Thymus (tissue), 11 donors: ENCODE data around the gene ACBD3. TPM values are rescaled to one million over a fixed set of nuclear protein-coding genes. Genes with fewer than 3 reads are reported as not detected.

Experiments used
- DNase-seq, 9 donors: peaks; one replicate each; pipeline ENCODE4 v3.0.0-alpha.2; 2013; ENCODE audit warnings: low spot score in 9 of 9, low read depth in 6 of 9, missing footprints in 1 of 9
- H3K27ac ChIP-seq, 2 donors: one replicate each; pipeline ENCODE4 v1.5.1; 2013; ENCODE audit warnings: control low read depth in 1 of 2, low read depth in 1 of 2, low read length in 1 of 2, mild to moderate bottlenecking in 1 of 2, moderate library complexity in 1 of 2
- H3K27me3 ChIP-seq, 2 donors: one replicate each; pipeline ENCODE4 v1.5.1; 2013; ENCODE audit warnings: low read length in 1 of 2; ENCODE audit not compliant: control insufficient read depth in 2 of 2, insufficient read depth in 1 of 2
- H3K36me3 ChIP-seq, 2 donors: one replicate each; pipeline ENCODE4 v1.5.1; 2013; ENCODE audit warnings: low read length in 1 of 2, mild to moderate bottlenecking in 1 of 2, moderate library complexity in 1 of 2; ENCODE audit not compliant: control insufficient read depth in 2 of 2, insufficient read depth in 2 of 2
- H3K4me1 ChIP-seq, 2 donors: one replicate each; pipeline ENCODE4 v1.5.1; 2013; ENCODE audit warnings: low read length in 2 of 2; ENCODE audit not compliant: control insufficient read depth in 2 of 2, insufficient read depth in 2 of 2
- H3K4me3 ChIP-seq, 2 donors: one replicate each; pipeline ENCODE4 v1.5.1; 2013; ENCODE audit warnings: low read length in 2 of 2, control low read depth in 1 of 2, mild to moderate bottlenecking in 1 of 2
- H3K9me3 ChIP-seq, 2 donors: one replicate each; pipeline ENCODE4 v1.5.1; 2013; ENCODE audit warnings: low read length in 1 of 2, mild to moderate bottlenecking in 1 of 2; ENCODE audit not compliant: control insufficient read depth in 2 of 2, insufficient read depth in 1 of 2
- WGBS: extraction: QIAGEN DNeasy Blood & Tissue Kit; methylation state at CpG from one replicate; pipeline ENCODE4 v1.1.7; 2013; 5-methylcytosine and 5-hydroxymethylcytosine counted together
- polyA plus RNA-seq: library from polyadenylated mRNA; stranded (reverse); fragments of 200-250 nt; gene quantifications from one replicate; pipeline ENCODE4 v1.2.3, GENCODE V29; 2013
- total RNA-seq: library from RNA; stranded (reverse); fragments of 120-200 nt; gene quantifications from one replicate; pipeline ENCODE4 v1.2.4, GENCODE V29; 2013
- donor health status: healthy.

ACBD3 gene
- total and polyA plus RNA-seq, 2 donors = 17.9 to 21.1 TPM

- Histone ChIP-seq H3K27me3 (no peaks in the 10 kb centered on the region), H3K4me1 (peaks cover 0 to 2% of the 10 kb centered on the region in 2 donors), H3K36me3 (no peaks in the 10 kb centered on the region), H3K27ac (no peak overlapping the region), H3K4me3 (no peak overlapping the region), H3K9me3 (no peaks in the 10 kb centered on the region)
- WGBS = 97% methylated on average over 6 of the region's 6 CpGs
- no peak for DNase-seq
Observed at GRCh38 chr1:226133504-226134123, 52.9 kb downstream of the ACBD3 start.

GRCh38 chr1:226132728-226133503, 53.6 kb downstream of the ACBD3 start:
- Histone ChIP-seq H3K4me1 (peaks cover 2 to 3% of the 10 kb centered on the region in 2 donors), H3K36me3 (no peaks in the 10 kb centered on the region), H3K27ac (no peak overlapping the region), H3K27me3 (no peaks in the 10 kb centered on the region), H3K9me3 (no peaks in the 10 kb centered on the region), H3K4me3 (no peak overlapping the region)
- DNase-seq = no peak
- WGBS = 94% methylated on average over 17 of the region's 17 CpGs

- Histone ChIP-seq H3K9me3 (no peaks in the 10 kb centered on the region), H3K27me3 (no peaks in the 10 kb centered on the region), H3K27ac (no peak overlapping the region), H3K4me1 (peaks cover 2 to 15% of the 10 kb centered on the region in 2 donors), H3K36me3 (no peaks in the 10 kb centered on the region), H3K4me3 (no peak overlapping the region)
- WGBS = over 99% methylated on average over 5 of the region's 5 CpGs
- no peak for DNase-seq
Observed at GRCh38 chr1:226131639-226132038, 54.9 kb downstream of the ACBD3 start.

GRCh38 chr1:226129230-226129629, 57.3 kb downstream of the ACBD3 start:
- no peak for DNase-seq
- Histone ChIP-seq H3K36me3 (no peaks in the 10 kb centered on the region), H3K27ac (no peak overlapping the region), H3K9me3 (no peaks in the 10 kb centered on the region), H3K27me3 (no peaks in the 10 kb centered on the region), H3K4me3 (no peak overlapping the region), H3K4me1 (peaks cover 0 to 18% of the 10 kb centered on the region in 2 donors)
- 100% methylated on average over 2 of the region's 2 CpGs for WGBS

GRCh38 chr1:226128487-226129075, 58.0 kb downstream of the ACBD3 start:
- no peak for DNase-seq
- peaks cover 0 to 6% of the 10 kb centered on the region in 2 donors for H3K27me3 ChIP-seq
- WGBS = 98% methylated on average over 8 of the region's 8 CpGs
- H3K4me1 ChIP-seq = peaks cover 0 to 18% of the 10 kb centered on the region in 2 donors
- no peak overlapping the region for H3K4me3 ChIP-seq
- H3K36me3 ChIP-seq = no peaks in the 10 kb centered on the region
- H3K27ac ChIP-seq = peak overlapping the region in 1 of 2 donors; percentile 10
- H3K9me3 ChIP-seq = no peaks in the 10 kb centered on the region

- Histone ChIP-seq H3K9me3 (no peaks in the 10 kb centered on the region), H3K27me3 (peaks cover 0 to 21% of the 10 kb centered on the region in 2 donors), H3K36me3 (no peaks in the 10 kb centered on the region), H3K4me1 (peaks cover 4 to 22% of the 10 kb centered on the region in 2 donors), H3K27ac (peak overlapping the region in 1 of 2 donors; percentile 36), H3K4me3 (no peak overlapping the region)
- no peak for DNase-seq
- 88% methylated on average over 31 of the region's 31 CpGs for WGBS
Observed at GRCh38 chr1:226126824-226127569, 59.5 kb downstream of the ACBD3 start.

GRCh38 chr1:226125831-226126230, 60.7 kb downstream of the ACBD3 start:
- Histone ChIP-seq H3K36me3 (no peaks in the 10 kb centered on the region), H3K4me3 (no peak overlapping the region), H3K4me1 (peaks cover 8 to 27% of the 10 kb centered on the region in 2 donors), H3K27ac (no peak overlapping the region), H3K27me3 (peaks cover 0 to 21% of the 10 kb centered on the region in 2 donors), H3K9me3 (no peaks in the 10 kb centered on the region)
- WGBS = over 99% methylated on average over 10 of the region's 10 CpGs
- DNase-seq = no peak

- Histone ChIP-seq H3K27ac (no peak overlapping the region), H3K4me1 (peaks cover 13 to 33% of the 10 kb centered on the region in 2 donors), H3K27me3 (peaks cover 0 to 27% of the 10 kb centered on the region in 2 donors), H3K9me3 (no peaks in the 10 kb centered on the region), H3K4me3 (no peak overlapping the region), H3K36me3 (no peaks in the 10 kb centered on the region)
- DNase-seq = peak in 7 of 9 donors; percentile 71 to 93 (median 85)
- 7% methylated on average over 12 of the region's 12 CpGs for WGBS
Observed at GRCh38 chr1:226125097-226125630, 61.4 kb downstream of the ACBD3 start.
